Diencephalon (tissue), 1 donor: ENCODE data around the gene CDC42EP3. TPM values are rescaled to one million over a fixed set of nuclear protein-coding genes. Genes with fewer than 3 reads are reported as not detected.

Experiments
- total RNA-seq: library from RNA; depleted of rRNA; stranded (reverse); fragments of >200 nt; gene quantifications from one replicate; pipeline ENCODE4 v1.2.3, GENCODE V29; 2014

Gene CDC42EP3, protein sequence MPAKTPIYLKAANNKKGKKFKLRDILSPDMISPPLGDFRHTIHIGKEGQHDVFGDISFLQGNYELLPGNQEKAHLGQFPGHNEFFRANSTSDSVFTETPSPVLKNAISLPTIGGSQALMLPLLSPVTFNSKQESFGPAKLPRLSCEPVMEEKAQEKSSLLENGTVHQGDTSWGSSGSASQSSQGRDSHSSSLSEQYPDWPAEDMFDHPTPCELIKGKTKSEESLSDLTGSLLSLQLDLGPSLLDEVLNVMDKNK
- 18.5 TPM for total RNA-seq

DNA sequence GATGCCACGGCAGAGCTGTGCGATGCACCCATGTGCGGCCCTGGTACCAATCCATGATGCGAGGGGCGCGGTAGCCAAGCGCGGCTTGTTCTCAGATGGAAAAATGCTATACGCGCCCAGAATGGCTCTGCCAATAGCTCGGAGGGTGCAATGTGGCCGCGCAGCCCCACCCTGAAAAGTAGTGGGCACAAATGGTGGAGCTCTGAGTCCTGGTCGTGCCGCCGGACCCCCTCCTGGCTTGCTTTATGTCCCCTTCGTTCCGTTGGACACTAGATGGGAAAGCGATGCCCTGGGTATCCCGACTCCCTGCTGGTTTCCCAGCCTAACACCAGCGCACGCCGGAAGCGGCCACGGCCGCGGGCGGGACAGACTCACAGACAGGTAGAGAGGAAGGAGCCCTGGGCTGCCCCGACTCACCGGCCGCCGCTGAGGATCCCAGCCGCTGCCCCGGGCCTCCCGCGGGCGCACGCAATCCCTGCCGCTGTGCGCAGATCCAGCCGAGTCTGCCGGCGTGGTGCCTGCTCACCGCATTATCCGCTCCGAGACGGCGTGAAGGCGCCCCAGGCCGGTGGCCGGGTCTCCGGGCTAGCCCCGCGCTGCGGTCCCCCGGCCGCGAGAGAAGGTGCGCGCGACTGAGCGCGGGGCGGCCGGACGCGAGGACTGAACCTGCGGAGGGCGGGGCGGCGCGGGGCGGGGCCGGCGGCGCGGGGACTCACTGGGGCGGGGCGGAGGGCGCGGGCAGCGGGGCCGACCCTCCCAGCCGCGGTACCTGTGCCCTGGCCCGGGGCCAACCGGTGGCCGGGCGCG lies at the start of gene CDC42EP3:
Gene CDC42EP3 (minus strand): TSS at position 634 of the 807 bp plus-strand sequence. CDS start 25,055 bp downstream, outside the sequence.

